GM23248 (cell line): ENCODE measurements around the gene PI4KA. TPM values are rescaled to one million over a fixed set of nuclear protein-coding genes. Genes with fewer than 3 reads are reported as not detected.
A peak's percentile ranks its signal among the peaks of the same experiment; 100 is the strongest.

Experiments used
- DNase-seq: peaks from one replicate; pipeline ENCODE4 v3.0.0-alpha.2; 2015
- H2AFZ ChIP-seq: fragments of 200-600 bp; sonication (generic); 2 replicates; pipeline ENCODE4 v1.6.1; 2016; ENCODE audit warnings: antibody characterized with exemption
- H3F3A ChIP-seq: fragments of 200-600 bp; sonication (generic); 2 replicates; pipeline ENCODE4 v1.6.1; 2016; ENCODE audit warnings: mild to moderate bottlenecking, antibody characterized with exemption, mixed run types; ENCODE audit not compliant: insufficient read depth
- H3K27ac ChIP-seq: fragments of 200-600 bp; sonication (generic); 2 replicates; pipeline ENCODE4 v1.5.1; 2016; ENCODE audit warnings: mild to moderate bottlenecking
- H3K27me3 ChIP-seq: fragments of 200-600 bp; sonication (generic); replicated peaks from 2 replicates; pipeline ENCODE4 v1.6.1; 2016; ENCODE audit warnings: mild to moderate bottlenecking; ENCODE audit not compliant: insufficient read depth
- H3K36me3 ChIP-seq: fragments of 200-600 bp; sonication (generic); 2 replicates; pipeline ENCODE4 v1.6.1; 2016; ENCODE audit warnings: low read depth, mild to moderate bottlenecking
- H3K4me1 ChIP-seq: fragments of 200-600 bp; sonication (generic); 2 replicates; pipeline ENCODE4 v1.6.1; 2016; ENCODE audit warnings: mild to moderate bottlenecking; ENCODE audit not compliant: insufficient read depth
- H3K4me2 ChIP-seq: fragments of 200-600 bp; sonication (generic); one replicate; pipeline ENCODE4 v1.6.1; 2016; ENCODE audit warnings: mild to moderate bottlenecking; ENCODE audit not compliant: unreplicated experiment
- H3K4me3 ChIP-seq: fragments of 200-600 bp; sonication (generic); 2 replicates; pipeline ENCODE4 v1.5.1; 2016; ENCODE audit warnings: mild to moderate bottlenecking
- H3K79me2 ChIP-seq: fragments of 200-600 bp; sonication (generic); 2 replicates; pipeline ENCODE4 v1.6.1; 2016; ENCODE audit warnings: mild to moderate bottlenecking; ENCODE audit not compliant: insufficient read depth
- H3K9ac ChIP-seq: fragments of 200-600 bp; sonication (generic); 2 replicates; pipeline ENCODE4 v1.6.1; 2016; ENCODE audit warnings: mild to moderate bottlenecking
- H3K9me2 ChIP-seq: fragments of 200-600 bp; sonication (generic); 2 replicates; pipeline ENCODE4 v1.6.1; 2016; ENCODE audit warnings: mixed run types, mild to moderate bottlenecking, moderate library complexity; ENCODE audit not compliant: insufficient read depth
- H3K9me3 ChIP-seq: fragments of 200-600 bp; sonication (generic); one replicate; pipeline ENCODE4 v1.6.1; 2017; ENCODE audit warnings: low read depth
- H4K20me1 ChIP-seq: fragments of 200-600 bp; sonication (generic); 2 replicates; pipeline ENCODE4 v1.6.0; 2016; ENCODE audit not compliant: insufficient read depth
- EZH2 ChIP-seq: fragments of 200-600 bp; sonication (generic); IDR thresholded peaks from 2 replicates; pipeline ENCODE4 v1.6.1; 2018; ENCODE audit warnings: antibody characterized with exemption, mild to moderate bottlenecking; ENCODE audit not compliant: insufficient read depth, poor library complexity, severe bottlenecking
- EZH2phosphoT487 ChIP-seq: fragments of 200-600 bp; sonication (generic); IDR thresholded peaks from 2 replicates; pipeline ENCODE4 v1.6.1; 2018; ENCODE audit warnings: antibody characterized with exemption, moderate library complexity, mild to moderate bottlenecking, low read depth; ENCODE audit not compliant: insufficient read depth
- WGBS, 2 experiments: methylation state at CpG; one replicate each; pipeline ENCODE4 v1.1.6; 2015 to 2017; ENCODE audit warnings: low lambda C conversion rate in 2 of 2, low coverage in 1 of 2; ENCODE audit errors: missing lambda C conversion rate in 2 of 2; 5-methylcytosine and 5-hydroxymethylcytosine counted together
- in situ Hi-C: fragments of 300-500 bp; cut with MboI; formaldehyde crosslinking; loops from 2 replicates; pipeline ENCODE4 v1.15.0; 2020
- polyA plus RNA-seq: library from polyadenylated mRNA; unstranded; fragments of >200 nt; fragmentation: Nextera tagmentation; extraction: Ambion mirVana; gene quantifications from 2 replicates; pipeline ENCODE4 v1.2.1, GENCODE V29; 2016
- total RNA-seq: library from RNA; depleted of rRNA; stranded (reverse); fragments of >200 nt; shearing (Covaris generic); gene quantifications from 2 replicates; pipeline ENCODE4 v1.2.3, GENCODE V29; 2014

The PI4KA gene
- total and polyA plus RNA-seq, 2 experiments from 2014 or later, result 31.1 to 34.5 TPM

DNA sequence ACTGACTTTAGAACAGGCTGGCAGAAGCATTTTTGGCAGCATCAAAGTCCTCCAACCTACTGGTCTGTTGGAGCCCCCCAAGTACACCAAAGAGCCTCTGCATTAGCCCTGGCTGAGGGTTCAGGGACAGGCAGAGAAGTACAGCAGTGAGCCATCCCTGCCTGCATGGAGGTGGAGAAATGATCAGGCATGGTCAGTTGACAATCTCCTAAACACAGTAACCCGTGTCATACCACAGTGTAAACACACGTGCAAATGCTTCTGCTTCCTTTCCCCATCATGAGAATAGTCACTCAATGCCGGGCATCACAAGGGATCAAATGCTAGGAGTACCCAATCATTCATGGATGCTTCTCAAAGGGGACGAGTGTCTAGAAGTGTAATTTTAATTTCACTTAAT is 76.5 kb downstream of the PI4KA start:
- WGBS, 2 experiments, result 95 to 98% methylated on average over 4 of the region's 4 CpGs
- in situ Hi-C loops, result no loop called here
- no peaks in the 10 kb centered on the region for H3K9me2 ChIP-seq

DNA sequence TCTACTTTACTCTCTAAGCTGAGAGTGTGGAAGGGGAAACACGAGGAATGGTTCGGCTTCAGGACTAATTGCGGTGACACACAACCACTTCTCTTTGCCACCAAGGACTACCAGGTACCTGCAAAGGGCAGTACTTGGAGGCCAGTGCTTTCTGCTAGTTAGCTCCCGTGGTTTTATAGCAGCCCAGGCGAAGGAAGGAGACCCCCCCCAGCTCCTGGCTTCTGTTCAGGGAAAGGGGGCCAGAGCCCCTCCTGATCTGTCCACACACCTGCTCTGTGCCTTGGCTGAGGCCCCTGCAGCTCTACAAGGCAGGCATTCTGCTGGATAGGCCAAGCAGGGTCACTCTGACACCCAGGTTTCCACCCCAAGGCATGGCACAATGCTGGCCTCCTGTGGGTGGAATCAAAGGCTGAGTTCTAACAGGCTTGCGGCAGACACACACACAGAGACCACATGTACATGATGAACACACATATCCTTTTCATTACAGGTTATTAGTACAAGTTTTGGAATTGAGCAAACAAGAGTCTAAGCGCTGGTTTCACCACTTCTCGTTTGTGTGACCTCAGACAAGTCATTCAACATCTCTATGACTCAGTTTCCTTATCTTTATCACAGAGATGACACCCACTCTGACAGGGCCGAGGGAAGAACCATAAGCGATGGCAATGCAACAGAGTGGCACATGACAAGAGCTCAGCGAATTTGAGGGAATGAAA is 77.2 kb downstream of the PI4KA start:
- Histone ChIP-seq H3K4me2 (no peak overlapping the region), H3K4me3 (no peak overlapping the region), H3K27me3 (no peaks in the 10 kb centered on the region), H2AFZ (no peak overlapping the region), H3K79me2 (no peaks in the 10 kb centered on the region), H3F3A (0 out of 2 replicates have a peak, but pooled peaks cover 24% of the 10 kb centered on the region), H4K20me1 (no peaks in the 10 kb centered on the region), H3K27ac (no peak overlapping the region), H3K36me3 (no peaks in the 10 kb centered on the region), H3K9me3 (no peaks in the 10 kb centered on the region), H3K9me2 (no peaks in the 10 kb centered on the region), H3K4me1 (peaks cover 13% of the 10 kb centered on the region), H3K9ac (no peak overlapping the region)
- TF ChIP-seq EZH2 (no peak), EZH2phosphoT487 (no peak)
- in situ Hi-C loops, result no loop called here
- DNase-seq, result peak; percentile 38
- 75 to 81% methylated on average over 11 of the region's 11 CpGs for WGBS, 2 experiments

More for the DNA sequence above, 76.5 kb downstream of the PI4KA start:
- H4K20me1 ChIP-seq, result no peaks in the 10 kb centered on the region
- H3K27ac ChIP-seq, result no peak overlapping the region
- no peak overlapping the region for H3K4me2 ChIP-seq
- no peak overlapping the region for H3K4me3 ChIP-seq
- peaks cover 13% of the 10 kb centered on the region for H3K4me1 ChIP-seq
- no peaks in the 10 kb centered on the region for H3K36me3 ChIP-seq
- H3F3A ChIP-seq, result 0 out of 2 replicates have a peak, but pooled peaks cover 24% of the 10 kb centered on the region
- H3K9me3 ChIP-seq, result no peaks in the 10 kb centered on the region
- no peak for DNase-seq
- H2AFZ ChIP-seq, result no peak overlapping the region
- no peak for TF ChIP-seq EZH2
- no peak for TF ChIP-seq EZH2phosphoT487
- H3K27me3 ChIP-seq, result no peaks in the 10 kb centered on the region
- no peaks in the 10 kb centered on the region for H3K79me2 ChIP-seq
- H3K9ac ChIP-seq, result no peak overlapping the region

- DNase-seq, result no peak
- H4K20me1 ChIP-seq, result no peaks in the 10 kb centered on the region
- no peak overlapping the region for H3K4me3 ChIP-seq
- no peak overlapping the region for H3K27ac ChIP-seq
- 0 out of 2 replicates have a peak, but pooled peaks cover 3% of the 10 kb centered on the region for H3K36me3 ChIP-seq
- no peaks in the 10 kb centered on the region for H3K27me3 ChIP-seq
- in situ Hi-C loops, result no loop called here
- H3K79me2 ChIP-seq, result no peaks in the 10 kb centered on the region
- no peak overlapping the region for H3K4me2 ChIP-seq
- no peak overlapping the region for H3K9ac ChIP-seq
- no peaks in the 10 kb centered on the region for H3K9me2 ChIP-seq
- TF ChIP-seq EZH2 (no peak), EZH2phosphoT487 (no peak)
- H2AFZ ChIP-seq, result no peak overlapping the region
- H3K9me3 ChIP-seq, result no peaks in the 10 kb centered on the region
- peaks cover 13% of the 10 kb centered on the region for H3K4me1 ChIP-seq
- 93 to 97% methylated on average over 5 of the region's 5 CpGs for WGBS, 2 experiments
- 0 out of 2 replicates have a peak, but pooled peaks cover 24% of the 10 kb centered on the region for H3F3A ChIP-seq
Observed at GRCh38 chr22:20779818-20780158, 78.8 kb downstream of the PI4KA start.

DNA sequence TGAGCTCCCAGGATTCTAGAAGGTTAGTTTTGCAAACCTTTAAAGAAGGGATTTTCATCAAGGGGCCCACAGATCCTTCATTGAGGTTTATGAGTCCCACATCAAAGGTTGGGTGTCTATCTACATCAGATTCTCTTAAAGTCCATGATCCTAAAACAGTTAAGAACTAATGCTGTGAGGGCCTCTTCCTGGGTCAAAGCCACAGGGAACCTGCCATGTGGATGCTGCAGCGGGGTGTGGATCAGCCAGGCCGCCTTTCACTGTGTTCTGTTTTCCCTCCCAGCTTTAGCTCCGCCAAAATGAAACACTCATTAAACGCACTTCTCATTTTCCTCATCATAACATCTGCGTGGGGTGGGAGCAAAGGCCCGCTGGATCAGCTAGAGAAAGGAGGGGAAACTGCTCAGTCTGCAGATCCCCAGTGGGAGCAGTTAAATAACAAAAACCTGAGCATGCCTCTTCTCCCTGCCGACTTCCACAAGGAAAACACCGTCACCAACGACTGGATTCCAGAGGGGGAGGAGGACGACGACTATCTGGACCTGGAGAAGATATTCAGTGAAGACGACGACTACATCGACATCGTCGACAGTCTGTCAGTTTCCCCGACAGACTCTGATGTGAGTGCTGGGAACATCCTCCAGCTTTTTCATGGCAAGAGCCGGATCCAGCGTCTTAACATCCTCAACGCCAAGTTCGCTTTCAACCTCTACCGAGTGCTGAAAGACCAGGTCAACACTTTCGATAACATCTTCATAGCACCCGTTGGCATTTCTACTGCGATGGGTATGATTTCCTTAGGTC is 79.4 kb downstream of the PI4KA start:
- no peak overlapping the region for H3K4me2 ChIP-seq
- 0 out of 2 replicates have a peak, but pooled peaks cover 24% of the 10 kb centered on the region for H3F3A ChIP-seq
- H4K20me1 ChIP-seq, result no peaks in the 10 kb centered on the region
- H3K4me3 ChIP-seq, result no peak overlapping the region
- H3K9ac ChIP-seq, result no peak overlapping the region
- H3K36me3 ChIP-seq, result 0 out of 2 replicates have a peak, but pooled peaks cover 3% of the 10 kb centered on the region
- 83% methylated on average over 25 of the region's 25 CpGs for WGBS, 2 experiments
- no peak overlapping the region for H3K27ac ChIP-seq
- no peak overlapping the region for H2AFZ ChIP-seq
- peaks cover 13% of the 10 kb centered on the region for H3K4me1 ChIP-seq
- in situ Hi-C loops, result no loop called here
- no peak for DNase-seq
- no peaks in the 10 kb centered on the region for H3K27me3 ChIP-seq
- TF ChIP-seq EZH2 (no peak), EZH2phosphoT487 (no peak)
- H3K79me2 ChIP-seq, result no peaks in the 10 kb centered on the region
- no peaks in the 10 kb centered on the region for H3K9me2 ChIP-seq
- H3K9me3 ChIP-seq, result no peaks in the 10 kb centered on the region
